Measurements from ENCODE around the gene PRKD2.

Gene PRKD2

DNA sequence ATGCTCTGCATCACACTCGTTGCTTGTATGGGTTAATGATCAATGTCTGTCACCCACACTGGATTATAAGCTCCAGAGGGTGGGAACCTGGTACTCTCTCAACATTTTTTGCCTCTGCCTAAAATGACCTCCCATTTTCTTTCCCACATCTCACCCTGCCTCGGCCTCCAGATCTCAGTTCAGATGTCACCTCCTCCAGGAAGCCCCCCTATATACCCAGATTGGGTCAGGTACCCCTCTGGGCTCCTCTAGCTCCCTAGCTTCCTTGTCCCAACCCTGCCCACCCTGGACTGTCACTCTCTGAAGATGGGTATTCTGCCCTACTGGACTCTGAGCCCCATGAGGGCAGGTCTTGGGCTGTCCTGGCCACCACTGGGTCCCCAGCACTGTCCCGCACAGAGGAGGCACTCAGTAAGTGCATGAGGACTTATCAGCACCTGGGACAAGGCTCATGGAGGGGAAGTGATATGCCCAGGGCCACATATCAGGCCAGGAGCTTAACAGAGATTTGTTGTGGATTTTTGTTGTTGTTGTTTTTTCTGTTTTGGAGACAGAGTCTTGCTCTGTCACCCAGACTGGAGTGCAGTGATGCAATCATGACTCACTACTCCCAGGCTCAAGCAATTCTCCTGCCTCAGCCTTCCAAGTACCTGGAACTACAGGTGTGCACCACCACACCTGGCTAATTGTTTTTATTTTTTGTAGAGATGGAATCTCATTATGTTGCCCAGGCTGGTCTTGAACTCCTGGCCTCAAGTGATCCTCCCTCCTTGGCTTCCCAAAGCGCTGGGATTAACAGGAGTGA, 23.8 kb downstream of the PRKD2 start:
- no peak for TF ChIP-seq REST (IDR thresholded peaks at IDR 0.05; ENCODE audit: insufficient read depth in 1 of 2, low read depth in 2 of 2, low read length in 2 of 2)
- no peak for TF ChIP-seq POLR2AphosphoS5 (IDR thresholded peaks at IDR 0.05; ENCODE audit: low read depth, low read length)
- no peak for TF ChIP-seq SIN3A (IDR thresholded peaks at IDR 0.05; ENCODE audit: borderline replicate concordance, insufficient read depth, low read length)
- TF ChIP-seq TAF1 (IDR thresholded peaks at IDR 0.05; ENCODE audit: borderline replicate concordance, insufficient read depth, low read length), result no peak

- no peak for TF ChIP-seq POLR2AphosphoS5 (IDR thresholded peaks at IDR 0.05; ENCODE audit: low read depth, low read length)
- no peak for TF ChIP-seq SIN3A (IDR thresholded peaks at IDR 0.05; ENCODE audit: borderline replicate concordance, insufficient read depth, low read length)
- TF ChIP-seq TAF1 (IDR thresholded peaks at IDR 0.05; ENCODE audit: borderline replicate concordance, insufficient read depth, low read length), result no peak
- no peak for TF ChIP-seq FOXP2 (optimal IDR thresholded peaks at IDR 0.05; ENCODE audit: borderline replicate concordance, extremely low read depth, extremely low read length, insufficient read depth)
- no peak for TF ChIP-seq REST (IDR thresholded peaks at IDR 0.05; ENCODE audit: insufficient read depth in 1 of 2, low read depth in 2 of 2, low read length in 2 of 2)
Observed at GRCh38 chr19:46691948-46692347, 25.0 kb downstream of the PRKD2 start.

DNA sequence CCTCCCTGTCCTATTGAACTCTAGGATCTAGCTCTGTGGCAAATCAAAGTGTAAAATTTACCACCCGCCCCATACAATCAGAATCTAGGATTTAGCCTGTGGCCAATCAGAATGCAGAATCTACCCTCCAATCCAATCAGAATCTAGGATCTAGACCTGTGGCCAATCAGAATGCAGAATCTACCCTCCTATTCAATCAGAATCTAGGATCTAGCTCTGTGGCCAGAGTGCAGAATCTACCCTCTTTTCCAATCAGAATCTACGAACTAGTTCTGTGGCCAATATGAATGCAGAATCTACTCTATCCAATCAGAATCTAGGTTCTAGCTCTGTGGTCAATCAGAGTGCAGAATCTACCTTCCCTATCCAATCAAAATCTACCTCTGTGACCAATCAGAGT, 25.8 kb downstream of the PRKD2 start:
- TF ChIP-seq REST (IDR thresholded peaks at IDR 0.05; ENCODE audit: insufficient read depth in 1 of 2, low read depth in 2 of 2, low read length in 2 of 2) (no peak), FOXP2 (optimal IDR thresholded peaks at IDR 0.05; ENCODE audit: borderline replicate concordance, extremely low read depth, extremely low read length, insufficient read depth) (no peak), POLR2AphosphoS5 (IDR thresholded peaks at IDR 0.05; ENCODE audit: low read depth, low read length) (no peak), TAF1 (IDR thresholded peaks at IDR 0.05; ENCODE audit: borderline replicate concordance, insufficient read depth, low read length) (no peak), SIN3A (IDR thresholded peaks at IDR 0.05; ENCODE audit: borderline replicate concordance, insufficient read depth, low read length) (no peak)

DNA sequence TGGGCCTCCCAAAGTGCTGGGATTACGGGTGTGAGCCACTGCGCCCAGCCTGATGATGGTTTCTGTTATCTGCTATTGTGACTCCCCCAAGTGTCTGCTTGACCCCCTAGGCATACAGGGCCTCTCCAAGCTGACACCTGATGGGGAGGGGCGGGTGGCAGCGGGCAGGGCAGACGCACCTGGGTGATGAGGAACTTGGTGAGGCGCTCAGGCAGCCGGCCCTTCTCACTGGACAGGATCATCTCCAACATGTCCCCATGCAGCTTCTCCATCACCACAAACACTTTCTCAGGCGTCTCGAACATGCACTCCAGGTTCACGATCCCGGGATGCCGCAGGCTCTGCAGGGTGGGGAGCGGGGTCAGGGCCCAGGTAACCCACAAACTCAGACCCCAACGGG, 27.6 kb downstream of the PRKD2 start:
- TF ChIP-seq POLR2AphosphoS5 (IDR thresholded peaks at IDR 0.05; ENCODE audit: low read depth, low read length) (no peak), SIN3A (IDR thresholded peaks at IDR 0.05; ENCODE audit: borderline replicate concordance, insufficient read depth, low read length) (no peak), REST (IDR thresholded peaks at IDR 0.05; ENCODE audit: insufficient read depth in 1 of 2, low read depth in 2 of 2, low read length in 2 of 2) (no peak)

All from PFSK-1 (cell line).